COLO829 (cell line): ENCODE measurements around the gene MYO5A.
"Not testable (repeated sequence)": the region's sequence is repeated elsewhere in the genome, so short reads cannot be mapped to it uniquely, and the experiment has no call there.

Experiments
- DNase-seq: peaks from one replicate; pipeline ENCODE4 v3.0.0; 2012; ENCODE audit warnings: low spot score

MYO5A gene

DNA sequence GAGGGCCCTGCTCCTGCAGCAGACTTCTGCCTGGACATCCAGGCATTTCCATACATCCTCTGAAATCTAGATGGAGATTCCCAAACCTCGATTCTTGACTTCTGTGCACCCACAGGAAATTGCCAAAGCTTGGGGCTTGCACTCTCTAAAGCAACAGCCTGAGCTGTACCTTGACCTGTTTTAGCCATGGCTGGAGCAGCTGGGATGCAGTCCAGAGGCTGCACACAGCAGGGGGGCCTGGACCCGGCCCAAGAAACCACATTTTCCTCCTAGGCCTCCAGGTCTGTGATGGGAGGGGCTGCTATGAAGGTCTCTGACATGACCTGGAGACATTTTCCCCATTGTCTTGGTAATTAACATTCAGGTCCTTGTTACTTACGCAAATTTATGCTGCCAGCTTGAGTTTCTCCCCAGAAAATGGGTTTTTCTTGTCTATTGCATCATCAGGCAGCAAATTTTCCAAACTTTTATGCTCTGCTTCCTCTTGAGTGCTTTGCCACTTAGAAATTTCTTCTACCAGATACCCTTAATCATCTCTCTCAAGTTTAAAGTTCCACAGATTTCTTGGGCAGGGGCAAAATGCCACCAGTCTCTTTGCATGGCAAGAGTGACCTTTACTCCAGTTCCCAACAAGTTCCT lies 11.8 kb upstream of the MYO5A start:
- no peak for DNase-seq

DNA sequence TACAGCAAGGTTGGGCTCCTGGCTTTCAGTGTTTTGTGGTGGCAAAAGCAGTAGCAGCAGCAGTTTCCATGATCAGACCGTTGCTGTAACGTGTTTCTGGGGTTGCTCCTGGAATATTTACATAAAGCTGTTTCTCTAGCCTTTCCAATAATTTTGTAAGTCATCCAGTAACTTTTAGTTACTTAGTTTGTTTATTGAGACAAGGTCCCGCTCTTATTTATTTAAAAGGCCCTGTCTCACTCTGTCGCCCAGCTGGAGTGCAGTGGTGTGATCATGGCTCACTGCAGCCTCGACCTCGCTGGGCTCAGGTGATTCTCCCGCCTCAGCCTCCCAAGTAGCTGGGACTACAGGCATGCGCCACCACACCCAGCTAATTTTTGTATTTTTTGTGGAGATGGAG lies 8.8 kb upstream of the MYO5A start:
- DNase-seq = no peak

DNA sequence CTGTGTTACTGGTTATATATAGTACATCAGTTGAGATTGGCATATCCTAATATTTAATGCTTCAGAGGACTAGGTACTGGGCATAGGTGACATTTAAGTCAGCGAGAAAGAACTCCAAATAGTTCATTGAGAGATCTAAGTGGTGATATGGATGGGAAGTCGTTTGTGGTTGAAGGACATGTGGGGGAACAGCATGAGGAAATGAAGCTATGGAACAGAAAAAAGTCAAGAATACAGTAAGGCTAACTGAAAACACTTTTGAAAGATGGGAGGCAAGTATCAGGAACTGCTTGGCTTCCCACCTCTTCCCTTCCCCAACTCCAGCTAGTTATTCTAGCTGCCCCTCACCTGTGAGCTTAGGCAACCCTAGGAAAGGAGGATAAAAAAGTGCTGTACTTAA lies 3.7 kb upstream of the MYO5A start:
- DNase-seq = no peak

DNA sequence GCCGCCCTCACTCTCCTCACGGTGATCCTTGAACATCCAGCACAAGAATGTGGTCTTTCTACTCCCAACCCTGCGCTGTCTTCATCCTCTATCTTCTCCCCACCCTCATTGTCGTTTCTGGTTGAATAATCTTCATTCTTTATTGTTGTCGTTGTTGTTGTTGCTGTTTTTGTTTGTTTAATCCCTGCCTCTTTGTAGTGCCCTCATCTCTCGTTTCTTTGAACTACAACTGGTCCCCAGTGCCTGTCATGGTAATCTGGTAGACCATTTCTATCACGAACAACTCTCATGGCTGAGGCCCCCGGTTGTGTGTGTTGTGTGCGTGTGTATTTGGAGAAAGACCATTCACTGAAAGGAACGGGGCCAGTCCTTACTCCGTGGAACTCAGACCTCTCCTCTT lies 1.3 kb upstream of the MYO5A start:
- no peak for DNase-seq

DNA sequence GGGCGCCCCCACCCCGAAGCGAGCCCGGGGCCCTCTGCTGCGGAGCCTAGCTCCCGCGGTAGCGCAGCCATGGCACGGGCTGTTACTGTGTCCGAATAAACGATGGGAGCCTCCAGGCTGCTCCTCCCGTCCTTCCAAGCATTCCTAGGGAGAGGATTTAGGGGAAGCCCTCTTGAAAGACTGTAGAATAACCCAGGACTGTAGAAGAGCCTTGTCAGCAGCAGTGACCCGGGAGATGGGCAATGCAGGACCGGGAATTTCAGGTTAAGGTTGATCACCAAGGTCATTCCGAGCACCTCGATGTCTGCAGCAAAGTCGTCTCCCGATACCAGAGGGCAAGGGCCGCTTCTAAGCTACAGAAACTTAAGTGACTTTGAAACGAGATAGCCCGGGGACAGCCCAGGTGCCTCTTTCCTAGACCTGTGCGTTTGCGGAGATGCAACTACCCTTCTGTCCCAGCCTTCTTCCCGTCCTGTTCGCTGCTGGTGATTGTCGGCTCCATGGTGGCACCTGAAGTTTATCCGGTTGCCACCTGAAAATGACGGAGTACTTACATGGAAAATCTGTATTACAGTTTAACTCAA lies 753 bp upstream of the MYO5A start:
- no peak for DNase-seq

DNA sequence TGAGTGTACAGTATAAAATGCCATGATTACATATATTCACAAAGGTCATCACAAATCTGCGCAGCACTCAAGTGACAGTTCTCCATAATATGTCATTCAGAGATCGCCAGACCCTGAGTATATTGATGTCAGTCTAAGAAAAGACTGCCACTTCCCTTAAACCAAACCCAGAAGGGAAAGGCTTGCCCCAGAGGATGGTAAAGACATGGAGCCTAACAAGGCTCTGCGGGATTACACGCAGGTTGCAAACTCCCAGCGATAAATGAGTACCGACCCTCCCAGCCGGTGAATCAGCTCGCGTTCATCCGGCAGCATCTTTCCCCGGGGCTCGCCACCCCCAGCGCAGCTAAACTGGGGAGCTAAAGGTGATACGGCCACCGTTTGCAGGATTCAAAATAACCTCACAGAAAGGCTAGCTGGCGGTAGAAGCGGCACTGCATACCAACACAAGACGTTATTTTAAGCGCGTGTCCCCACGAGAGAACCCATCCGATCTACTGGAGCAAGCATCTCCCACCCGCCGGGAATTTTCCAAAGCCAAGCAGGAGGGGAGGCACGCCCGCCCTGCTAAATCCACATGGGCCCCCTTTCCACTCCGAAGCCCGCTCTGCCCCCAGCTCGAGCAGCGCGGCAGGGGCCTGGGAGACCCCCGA lies 643 bp downstream of the MYO5A start:
- DNase-seq = no peak

DNA sequence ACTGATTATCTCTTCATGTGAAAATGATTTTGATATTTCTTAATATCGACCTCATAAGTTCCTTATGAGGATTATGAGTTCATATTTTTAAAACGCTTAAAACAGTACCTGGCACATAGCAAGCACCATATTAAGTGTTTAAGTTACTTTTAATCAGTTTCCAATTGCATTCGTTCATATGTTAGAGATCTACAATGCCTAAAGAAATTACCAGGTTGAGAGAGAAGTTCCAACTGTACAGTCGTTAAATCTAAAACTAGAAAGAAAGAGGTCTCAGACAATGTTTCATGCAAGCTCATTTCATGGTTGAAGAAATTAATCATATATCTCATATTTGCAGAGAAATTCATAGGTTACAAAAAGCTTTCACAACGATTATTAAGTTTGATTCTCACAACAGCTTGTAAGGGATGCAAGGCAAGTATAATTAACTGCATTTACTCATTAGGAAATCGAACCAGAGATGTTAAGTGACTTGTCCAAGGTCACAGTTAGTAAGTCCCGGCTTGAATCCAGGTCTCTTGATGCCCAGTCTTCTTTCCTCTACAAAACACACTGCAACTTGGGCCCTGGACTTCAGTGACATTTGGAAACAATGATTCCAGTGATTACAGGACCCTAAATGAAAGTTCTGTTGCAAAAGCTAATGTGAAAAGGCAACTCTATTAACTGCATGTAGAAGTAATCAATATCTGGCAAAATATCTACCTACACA lies 1.3 kb downstream of the MYO5A start:
- DNase-seq = no peak

DNA sequence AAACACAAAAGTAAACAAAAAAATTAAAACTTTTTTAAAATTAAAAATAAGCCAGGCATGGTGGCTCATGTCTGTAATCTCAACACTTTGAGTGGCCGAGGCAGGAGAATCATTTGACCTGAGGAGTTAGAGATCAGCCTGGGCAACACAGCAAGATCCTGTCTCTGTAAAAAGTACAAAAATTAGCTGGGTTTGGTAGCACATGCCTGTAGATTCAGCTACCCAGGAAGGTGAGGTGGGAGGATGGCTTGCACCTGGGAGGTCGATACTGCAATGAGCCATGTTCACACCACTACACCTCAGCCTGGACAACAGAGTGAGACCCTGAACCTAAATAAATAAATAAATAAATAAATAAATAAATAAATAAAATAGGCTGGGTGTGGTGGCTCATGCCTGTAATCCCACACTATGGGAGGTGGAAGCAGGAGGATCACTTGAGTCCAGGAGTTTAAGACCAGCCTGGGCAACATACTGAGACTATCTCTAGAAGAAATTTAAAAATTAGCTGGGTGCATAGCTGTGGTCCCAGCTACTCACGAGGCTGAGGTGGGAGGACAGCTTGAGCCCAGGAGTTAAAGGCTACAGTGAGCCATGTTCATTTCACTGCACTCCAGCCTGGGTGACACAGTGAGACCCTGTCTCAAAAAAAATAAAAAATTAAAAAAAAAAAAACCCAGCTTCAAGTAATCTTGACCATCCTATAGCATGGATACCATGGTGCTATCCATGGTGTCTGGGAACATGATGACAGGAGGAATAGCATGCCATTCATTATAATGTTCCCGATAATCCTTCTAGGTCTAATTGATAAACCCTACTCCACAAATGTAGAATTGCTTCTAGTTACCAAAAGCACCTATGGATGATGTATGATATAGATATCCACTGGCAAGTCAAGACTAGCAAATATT lies 4.2 kb downstream of the MYO5A start:
- no peak for DNase-seq

DNA sequence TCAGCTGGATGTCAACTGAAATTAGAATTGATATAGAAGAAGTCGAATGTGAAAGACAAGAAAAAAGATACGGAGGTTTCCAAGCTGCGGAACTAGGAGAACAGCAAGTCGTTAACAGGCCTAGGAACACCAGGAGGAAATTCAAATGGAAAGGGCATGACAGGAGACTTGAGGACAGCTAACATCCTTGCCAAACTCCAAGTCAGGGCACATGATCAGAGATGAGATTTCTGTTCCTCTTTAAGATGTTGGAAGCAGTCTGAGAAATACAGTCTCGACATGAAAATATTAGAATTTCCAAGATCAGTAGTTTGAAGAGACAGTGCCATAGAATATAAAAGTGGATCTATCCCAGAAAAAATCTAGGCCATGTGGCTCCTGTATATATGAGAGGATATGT lies 5.0 kb downstream of the MYO5A start:
- DNase-seq = no peak

DNA sequence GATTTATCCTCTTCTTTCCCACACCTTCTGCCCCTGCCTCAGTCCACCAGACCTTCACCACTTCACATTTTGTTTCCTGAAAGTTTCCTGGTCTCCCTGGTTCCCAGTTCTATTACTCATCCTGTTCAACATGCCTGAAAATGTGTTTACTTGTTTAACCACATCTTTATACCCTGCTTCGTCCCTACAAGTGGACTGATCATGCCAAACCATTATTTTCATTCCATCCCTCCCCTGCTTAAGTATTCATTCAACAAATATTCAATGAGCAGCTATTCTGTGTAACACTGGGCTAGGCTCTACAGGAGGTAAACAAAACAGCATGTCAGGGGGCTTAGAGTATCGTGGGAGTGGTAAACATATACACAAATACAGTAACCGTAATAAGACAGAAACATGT lies 5.5 kb downstream of the MYO5A start:
- DNase-seq = no peak

DNA sequence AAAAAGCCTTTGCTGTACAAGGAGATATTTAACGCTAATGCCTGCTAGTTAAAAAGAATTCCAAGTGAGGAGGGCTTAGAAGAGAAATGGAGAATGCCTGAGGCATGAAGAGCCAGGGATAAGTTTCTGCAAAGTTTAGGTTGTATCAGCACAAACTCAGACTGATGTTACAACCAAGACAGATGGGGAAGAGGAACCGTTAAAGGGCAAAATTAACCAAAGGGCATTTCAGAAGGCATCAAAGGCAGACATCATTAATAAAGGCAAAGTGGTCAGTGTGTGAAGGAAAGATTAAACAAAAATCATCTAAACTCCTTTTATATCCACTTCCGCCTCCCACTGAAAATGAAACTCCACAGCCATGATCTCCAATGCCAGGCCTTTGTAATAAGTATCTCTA lies 7.0 kb downstream of the MYO5A start:
- no peak for DNase-seq

DNA sequence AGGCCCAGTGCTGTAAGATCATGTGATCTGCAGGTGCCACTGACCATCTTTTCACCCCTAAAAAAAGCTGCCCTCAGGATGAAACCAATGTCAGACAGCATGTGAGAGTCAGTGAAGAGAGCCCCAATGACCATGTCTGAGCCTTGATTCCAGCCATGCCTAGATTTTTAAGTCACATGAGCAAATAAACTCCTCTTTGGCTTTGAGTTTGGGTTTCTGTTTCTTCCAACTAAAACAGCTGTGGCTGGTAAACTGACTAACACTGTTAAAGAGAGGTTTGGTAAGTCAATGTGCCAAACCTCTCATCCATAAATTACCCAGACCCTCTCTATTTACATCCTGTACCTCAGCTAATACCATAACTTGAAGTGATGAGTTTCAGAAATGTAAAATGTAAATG lies 8.3 kb downstream of the MYO5A start:
- no peak for DNase-seq

DNA sequence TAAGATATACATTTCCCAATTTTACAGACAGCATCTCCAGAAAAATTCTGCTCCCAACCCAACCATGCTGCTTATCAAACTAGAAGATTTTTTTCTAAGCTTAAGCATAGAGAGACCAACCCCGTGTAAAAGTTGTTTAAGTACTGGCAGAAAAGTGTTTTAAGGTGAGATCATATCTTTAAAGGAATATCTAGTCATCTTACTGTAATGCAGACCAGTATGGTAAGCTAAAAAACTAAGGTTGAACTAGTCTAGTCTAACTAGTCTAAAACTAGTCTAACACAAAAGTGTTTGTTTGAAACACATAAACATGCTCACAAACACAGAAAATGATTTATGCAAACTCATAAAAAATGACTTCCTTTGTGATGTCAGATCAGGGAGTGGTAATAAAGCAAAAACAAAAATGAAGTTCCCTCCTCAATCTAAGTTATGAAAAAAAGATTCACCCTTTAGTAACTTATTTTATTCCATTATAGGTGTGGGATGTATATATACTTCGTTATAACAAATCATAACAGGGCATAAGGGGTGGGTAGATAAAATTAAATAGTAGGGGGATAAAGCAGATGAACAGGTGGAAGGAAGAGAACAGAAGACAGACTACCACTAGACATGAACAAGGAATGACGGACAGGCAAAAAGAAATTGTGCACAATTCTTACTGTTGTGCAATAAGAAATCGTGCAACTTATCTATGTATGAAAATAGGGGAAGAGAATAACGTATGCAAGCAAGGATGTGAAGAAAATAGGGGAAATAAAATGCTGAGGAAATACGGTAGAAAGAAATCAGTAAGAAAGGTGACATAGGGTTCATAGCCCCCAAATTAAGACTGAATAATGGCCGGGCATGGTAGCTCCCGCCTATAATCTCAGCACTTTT lies 10.0 kb downstream of the MYO5A start:
- no peak for DNase-seq

DNA sequence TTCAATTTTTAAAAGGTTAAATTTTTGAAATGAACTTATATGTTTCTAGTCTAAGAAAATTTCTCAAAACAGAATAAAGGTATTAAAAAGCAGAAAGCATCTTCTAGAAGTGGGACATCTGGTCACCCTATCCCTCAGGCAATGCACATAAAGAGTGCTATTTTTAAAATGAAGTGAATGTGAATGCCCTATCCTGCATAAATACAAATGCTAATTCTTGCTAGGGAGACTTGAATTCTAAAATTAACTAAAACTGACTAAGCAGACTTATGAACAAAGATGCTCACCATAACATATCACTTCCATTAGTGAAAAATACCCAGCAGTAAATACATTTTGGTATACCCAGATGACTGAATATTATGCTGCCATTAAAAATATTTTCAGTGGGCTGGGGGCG lies 11.7 kb downstream of the MYO5A start:
- no peak for DNase-seq

DNA sequence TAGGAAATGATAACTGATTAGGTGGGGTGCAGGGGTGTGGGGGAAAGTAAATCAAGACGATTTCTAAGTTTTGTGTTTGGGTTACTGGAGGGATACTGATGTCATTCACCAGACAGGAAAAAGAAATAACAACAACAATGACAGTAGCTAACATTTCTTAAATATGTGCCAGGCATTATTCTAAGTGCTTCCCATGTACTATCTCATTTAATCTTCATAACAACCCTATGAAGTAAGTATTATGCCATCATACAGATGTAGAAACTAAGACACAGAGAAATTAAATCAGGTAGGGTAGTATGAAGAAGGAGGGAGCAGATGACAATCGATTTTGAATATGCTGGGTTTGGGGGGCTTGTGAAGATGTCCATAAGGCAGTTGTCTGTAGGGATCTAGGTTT lies 13.3 kb downstream of the MYO5A start:
- no peak for DNase-seq

DNA sequence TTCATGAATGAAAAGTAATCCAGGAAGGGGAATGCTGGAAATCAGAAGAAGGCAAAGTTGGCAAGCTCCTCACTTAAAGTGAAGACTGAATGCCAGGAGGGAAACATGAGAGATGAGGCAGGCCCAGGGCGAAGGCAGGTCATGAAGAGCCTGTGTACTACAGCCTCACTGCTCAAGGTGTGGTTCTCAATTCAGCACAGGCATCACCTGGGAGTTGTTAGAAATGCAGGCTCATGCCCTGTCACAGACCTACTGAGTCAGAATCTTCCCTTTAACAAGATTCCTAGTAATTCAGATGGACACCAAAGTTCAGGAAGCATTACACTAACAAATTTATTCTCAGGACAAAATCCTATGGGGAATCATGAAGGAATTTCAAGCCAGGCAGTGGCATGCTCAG lies 14.2 kb downstream of the MYO5A start:
- DNase-seq = no peak

DNA sequence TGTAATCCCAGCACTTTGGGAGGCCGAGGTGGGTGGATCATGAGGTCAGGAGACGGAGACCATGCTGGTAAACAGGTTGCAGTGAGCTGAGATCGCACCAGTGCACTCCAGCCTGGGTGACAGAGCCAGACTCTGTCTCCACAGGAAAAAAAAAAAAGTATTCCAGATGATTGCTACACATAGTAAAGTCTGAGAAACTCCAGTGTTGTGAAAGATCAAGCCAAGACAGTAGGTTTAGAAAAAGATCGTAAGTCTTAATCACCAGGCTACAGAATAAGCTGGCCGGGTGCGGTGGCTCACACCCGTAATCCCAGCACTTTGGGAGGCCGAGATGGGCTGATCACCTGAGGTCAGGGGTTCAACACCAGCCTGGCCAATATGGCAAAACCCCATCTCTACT lies 15.8 kb downstream of the MYO5A start:
- DNase-seq = not testable (repeated sequence)

DNA sequence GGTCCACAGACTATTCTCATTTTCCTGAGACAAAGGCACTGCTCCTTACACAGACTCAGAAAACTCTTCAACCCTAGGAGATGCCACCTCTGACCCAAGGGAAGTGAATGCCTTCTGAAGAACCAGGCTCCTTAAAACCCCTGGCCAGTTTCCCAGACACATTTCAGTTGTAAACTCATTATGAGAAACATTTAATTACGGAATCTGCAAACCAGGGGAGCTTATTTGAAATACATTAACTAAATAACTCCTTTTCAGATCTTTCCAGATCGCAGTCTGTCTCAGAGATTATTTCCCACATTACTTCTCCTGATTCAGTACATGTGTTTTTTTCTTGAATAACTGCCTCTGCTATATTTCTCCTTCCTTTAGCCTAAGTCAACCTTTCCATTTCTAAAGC lies 17.6 kb downstream of the MYO5A start:
- DNase-seq = no peak

DNA sequence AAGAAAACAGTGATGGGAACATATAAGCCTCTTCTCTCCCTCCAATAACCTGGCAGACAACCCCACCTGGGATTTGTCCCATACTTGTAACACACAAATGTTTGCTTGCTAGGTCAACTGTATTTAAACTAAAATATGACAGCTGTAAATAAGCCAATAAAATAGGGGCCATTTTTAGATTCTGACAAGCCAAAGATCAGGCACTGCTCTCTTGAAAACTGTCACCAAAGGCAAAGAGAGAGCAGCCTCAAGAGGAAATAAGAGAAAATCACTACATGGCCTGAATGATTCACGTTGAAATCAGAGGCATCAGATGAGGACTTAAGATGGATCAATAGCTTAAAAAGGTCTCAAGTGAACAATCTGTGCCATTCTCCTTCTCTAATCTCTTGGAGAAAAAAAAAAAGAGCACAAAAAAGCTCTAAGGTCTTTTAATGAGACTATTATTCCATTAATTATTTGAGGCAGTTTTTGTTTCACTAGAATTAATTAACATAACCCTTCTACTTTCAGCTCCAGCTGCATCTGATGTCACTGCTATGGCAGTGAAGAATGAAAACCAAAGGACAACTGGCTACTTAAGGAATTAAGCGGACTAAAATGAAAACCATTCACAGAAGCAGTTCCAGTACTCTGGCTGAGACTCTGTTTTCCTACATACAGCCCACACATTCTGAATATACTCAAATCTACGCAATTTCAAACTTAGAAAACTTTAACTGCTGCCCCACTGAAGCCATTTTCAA lies 19.0 kb downstream of the MYO5A start:
- no peak for DNase-seq

DNA sequence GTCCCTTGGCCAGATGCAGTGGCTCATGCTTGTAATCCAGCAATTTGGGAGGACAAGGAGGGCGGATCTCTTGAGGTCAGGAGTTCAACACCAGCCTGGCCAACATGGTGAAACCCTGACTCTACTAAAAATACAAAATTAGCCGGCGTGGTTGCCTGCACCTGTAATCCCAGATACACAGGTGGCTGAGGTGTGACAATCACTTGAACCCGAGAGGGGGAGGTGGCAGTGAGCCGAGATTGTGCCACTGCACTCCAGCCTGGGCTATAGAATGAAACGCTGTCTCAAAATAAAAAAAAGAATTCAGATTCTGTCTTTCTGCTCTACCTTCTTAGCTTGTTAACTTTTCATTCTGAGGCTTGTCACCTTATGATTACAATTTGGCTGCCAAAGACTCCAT lies 22.1 kb downstream of the MYO5A start:
- no peak for DNase-seq
